K562 (cell line): ENCODE measurements around the gene TESK2. TPM values are rescaled to one million over a fixed set of nuclear protein-coding genes. Genes with fewer than 3 reads are reported as not detected.

Source experiments
- ARID2 ChIP-seq: fragments of 450-650 bp; IDR thresholded peaks from 2 replicates; pipeline ENCODE4 v1.6.1; 2017; ENCODE audit warnings: antibody characterized with exemption, mild to moderate bottlenecking
- ARID3B ChIP-seq: fragments of 250-450 bp; sonication (Bioruptor Pico); IDR thresholded peaks from 2 replicates; pipeline ENCODE4 v1.4.0; 2020; ENCODE audit warnings: borderline replicate concordance
- ATF1 ChIP-seq, 2 experiments: fragments of 450-650 bp in 1 of 2; IDR thresholded peaks; 2 replicates each; pipeline ENCODE4 v1.6.1; 2016; ENCODE audit warnings: missing compliant biosample characterization in 1 of 2, missing genetic modification characterization in 1 of 2
- CBX5 ChIP-seq: IDR thresholded peaks from 2 replicates; pipeline ENCODE4 v1.6.1; 2014; ENCODE audit warnings: low read depth, borderline replicate concordance
- CHCHD3 ChIP-seq: fragments of 250-450 bp; sonication (Bioruptor Pico); IDR thresholded peaks from 2 replicates; pipeline ENCODE4 v2.1.2; 2022; ENCODE audit warnings: mild to moderate bottlenecking
- CREB3L1 ChIP-seq: fragments of 450-650 bp; IDR thresholded peaks from 2 replicates; pipeline ENCODE4 v1.6.1; 2014; ENCODE audit warnings: low read depth, mild to moderate bottlenecking, moderate library complexity, borderline replicate concordance
- ELF1 ChIP-seq: fragments of 200-800 bp; sonication (Bioruptor generic); IDR thresholded peaks from 2 replicates; pipeline ENCODE4 v1.6.1; 2016; ENCODE audit warnings: missing genetic modification characterization, missing compliant biosample characterization
- FOXK1 ChIP-seq: sonication (generic); formaldehyde crosslinking; IDR thresholded peaks from 2 replicates; pipeline ENCODE4 v1.8.0; 2022; ENCODE audit warnings: missing genetic modification reagents, mild to moderate bottlenecking, borderline replicate concordance
- HDAC8 ChIP-seq: fragments of 450-650 bp; IDR thresholded peaks from 2 replicates; pipeline ENCODE4 v1.6.1; 2016; ENCODE audit warnings: mild to moderate bottlenecking, missing genetic modification characterization, moderate library complexity, missing compliant biosample characterization
- ILF3 ChIP-seq: fragments of 450-650 bp; IDR thresholded peaks from 2 replicates; pipeline ENCODE4 v1.6.1; 2018; ENCODE audit warnings: antibody characterized with exemption, mild to moderate bottlenecking, moderate library complexity, borderline replicate concordance
- IRF9 ChIP-seq: fragments of 450-650 bp; IDR thresholded peaks from 2 replicates; pipeline ENCODE4 v1.6.1; 2016; ENCODE audit warnings: missing biosample characterization, missing genetic modification characterization
- LEF1 ChIP-seq: fragments of 450-650 bp; IDR thresholded peaks from 2 replicates; pipeline ENCODE4 v1.6.1; 2016; ENCODE audit warnings: mild to moderate bottlenecking
- MECOM ChIP-seq: fragments of 250-450 bp; sonication (Bioruptor Pico); IDR thresholded peaks from 2 replicates; pipeline ENCODE4 v1.8.0; 2022; ENCODE audit warnings: inconsistent platforms
- MEF2A ChIP-seq: IDR thresholded peaks from 2 replicates; pipeline ENCODE4 v1.6.1; 2011; ENCODE audit warnings: low read depth, mild to moderate bottlenecking, low read length, moderate library complexity; ENCODE audit not compliant: control insufficient read depth
- NEUROD1 ChIP-seq: fragments of 150-350 bp; IDR thresholded peaks from 2 replicates; pipeline ENCODE4 v1.6.1; 2014; ENCODE audit warnings: borderline replicate concordance, low read length, low read depth; ENCODE audit not compliant: partially characterized antibody
- NR3C1 ChIP-seq: sonication (generic); formaldehyde crosslinking; IDR thresholded peaks from 2 replicates; pipeline ENCODE4 v1.8.1; 2022; ENCODE audit warnings: missing genetic modification reagents
- PHB ChIP-seq: fragments of 250-450 bp; sonication (Bioruptor Pico); IDR thresholded peaks from 2 replicates; pipeline ENCODE4 v1.5.0; 2021
- RBFOX2 ChIP-seq: fragments of 200-400 bp; formaldehyde crosslinking; IDR thresholded peaks from 2 replicates; pipeline ENCODE4 v1.6.1; 2017; ENCODE audit warnings: low read depth, mild to moderate bottlenecking, low read length, moderate library complexity
- SLC30A9 ChIP-seq: fragments of 250-450 bp; sonication (Bioruptor Pico); IDR thresholded peaks from 2 replicates; pipeline ENCODE4 v1.8.0; 2022; ENCODE audit warnings: mild to moderate bottlenecking, moderate library complexity
- SNIP1 ChIP-seq: fragments of 450-650 bp; IDR thresholded peaks from 2 replicates; pipeline ENCODE4 v1.7.1; 2017; ENCODE audit warnings: low read depth, mild to moderate bottlenecking
- SREBF1 ChIP-seq: fragments of 150-350 bp; IDR thresholded peaks from 2 replicates; pipeline ENCODE4 v1.6.1; 2014; ENCODE audit warnings: antibody characterized with exemption, low read depth, low read length, borderline replicate concordance
- TAF15 ChIP-seq: fragments of 200-400 bp; formaldehyde crosslinking; IDR thresholded peaks from 2 replicates; pipeline ENCODE4 v1.6.1; 2017; ENCODE audit warnings: mild to moderate bottlenecking, low read depth, low read length, moderate library complexity
- TAL1 ChIP-seq: fragments of 450-650 bp; IDR thresholded peaks from 2 replicates; pipeline ENCODE4 v1.6.1; 2016; ENCODE audit warnings: mild to moderate bottlenecking
- ZNF140 ChIP-seq: fragments of 250-450 bp; sonication (Bioruptor Pico); IDR thresholded peaks from 2 replicates; pipeline ENCODE4 v1.8.0; 2021; ENCODE audit warnings: moderate library complexity, mild to moderate bottlenecking, inconsistent platforms
- ZNF146 ChIP-seq: IDR thresholded peaks from one replicate; pipeline ENCODE4 v1.6.1; 2018; ENCODE audit warnings: missing compliant biosample characterization; ENCODE audit not compliant: unreplicated experiment
- ZNF57 ChIP-seq: fragments of 450-650 bp; formaldehyde crosslinking; IDR thresholded peaks from 2 replicates; pipeline ENCODE4 v1.4.0; 2020; ENCODE audit warnings: mild to moderate bottlenecking, moderate library complexity
- ZNF583 ChIP-seq: fragments of 250-450 bp; sonication (Bioruptor Pico); IDR thresholded peaks from 2 replicates; pipeline ENCODE4 v1.4.0; 2020
- polyA plus RNA-seq, 8 experiments: library from polyadenylated mRNA; depleted of rRNA in 4 of 8; stranded (reverse) in 5 of 8; unstranded in 3 of 8; fragments of >200 nt; fragmentation: Nextera tagmentation in 2 of 8; fragmentation: Illumina TruSeq in 1 of 8; extraction: Ambion mirVana in 2 of 8; extraction: Trizol in 1 of 8; gene quantifications; 2 replicates each; pipeline versions ENCODE4 v1.2.1 to v1.2.3, GENCODE V29; 2011 to 2014; ENCODE audit warnings: inconsistent platforms in 1 of 8, missing spikeins in 1 of 8
- total RNA-seq, 7 experiments: library from RNA; depleted of rRNA in 6 of 7; stranded (reverse); fragments of >200 nt in 6 of 7; fragmentation: Illumina TruSeq in 2 of 7; extraction: Trizol in 2 of 7; gene quantifications; 2 replicates each; pipeline versions ENCODE4 v1.2.1 to v1.2.3, GENCODE V29; 2011 to 2021; ENCODE audit warnings: low replicate concordance in 1 of 7

The TESK2 gene
- total and polyA plus RNA-seq, 9 of the 15 experiments (the other 6 are each of a cell fraction or from before 2014, with no cell fraction given) = 1.6 to 5.3 (median 3.7) TPM

GRCh38 chr1:45339789-45340558 is 151.0 kb downstream of the TESK2 start, which contains the start of the genes MUTYH and TOE1 (continued):
- TF ChIP-seq CREB3L1 (peak; percentile 91), ELF1 (tag) (peak; percentile 80), ARID2 (no peak), MECOM (CRISPR knock-in tag) (no peak), PHB (CRISPR knock-in tag) (no peak; the same call in 1 of the 2 replicates), ARID3B (CRISPR knock-in tag) (no peak), RBFOX2 (peak; percentile 99), SLC30A9 (no peak), ZNF57 (CRISPR knock-in tag) (no peak), CHCHD3 (CRISPR knock-in tag) (no peak), CBX5 (0 out of 2 replicates have a peak, but pooled peaks have one; percentile 16), FOXK1 (CRISPR knock-in tag) (0 out of 2 replicates have a peak, but pooled peaks have one; percentile 72), TAL1 (no peak), ZNF146 (no peak), MEF2A (no peak), SREBF1 (peak; percentile 24; the same call in 1 of the 2 replicates), HDAC8 (tag) (peak; percentile 21; the same call in 1 of the 2 replicates), TAF15 (no peak), ZNF583 (CRISPR knock-in tag) (no peak), IRF9 (tag) (no peak), ILF3 (no peak), LEF1 (no peak), NEUROD1 (no peak), SNIP1 (peak; percentile 48; the same call in 1 of the 2 replicates), NR3C1 (CRISPR knock-in tag) (no peak; the same call in 1 of the 2 replicates), ZNF140 (CRISPR knock-in tag) (no peak), ATF1 (CRISPR knock-in tag; IDR thresholded peaks at IDR 0.05) (peak; percentile 48; the same call in 1 of the 2 replicates), ATF1 (tag; IDR thresholded peaks at IDR 0.05) (peak; percentile 91)
